WTC11 (cell line): ENCODE measurements around the gene RETREG1. TPM values are rescaled to one million over a fixed set of nuclear protein-coding genes. Genes with fewer than 3 reads are reported as not detected.

ENCODE experiments used
- ATAC-seq: fragments of 200-7000 bp; cut with Tn5 transposase; 2 replicates; pipeline ENCODE4 v1.10.0; 2021; ENCODE audit warnings: mild to moderate bottlenecking, moderate library complexity
- CTCF ChIA-PET: fragments of 300-600 bp; sonication (Branson Sonifier 250); formaldehyde crosslinking; loops from one replicate; lab custom pipeline; 2021; ENCODE audit warnings: antibody characterized with exemption; lab: Charles Lee
- POLR2A ChIA-PET: fragments of 350-600 bp; sonication (Branson Sonifier 250); formaldehyde crosslinking; loops from one replicate; lab custom pipeline; 2021; ENCODE audit warnings: antibody characterized with exemption; lab: Charles Lee
- DNase-seq: peaks from one replicate; pipeline ENCODE4 v3.0.0; 2021; ENCODE audit warnings: low spot score
- H3K27ac Mint-ChIP-seq: 2 replicates; pipeline ENCODE4 v1.8.0; 2021; ENCODE audit warnings: mixed read lengths
- H3K27me3 Mint-ChIP-seq: 2 replicates; pipeline ENCODE4 v1.8.0; 2021; ENCODE audit warnings: low read depth, mild to moderate bottlenecking, moderate library complexity, mixed read lengths
- H3K36me3 Mint-ChIP-seq: 2 replicates; pipeline ENCODE4 v1.8.0; 2021; ENCODE audit warnings: mixed read lengths
- H3K4me1 Mint-ChIP-seq: 2 replicates; pipeline ENCODE4 v1.8.0; 2022; ENCODE audit warnings: mixed read lengths
- H3K4me3 Mint-ChIP-seq: 2 replicates; pipeline ENCODE4 v1.8.0; 2021; ENCODE audit warnings: mild to moderate bottlenecking, moderate library complexity, mixed read lengths
- H3K9me3 Mint-ChIP-seq: 2 replicates; pipeline ENCODE4 v1.8.0; 2021; ENCODE audit warnings: mixed read lengths
- AFF4 ChIP-seq: sonication (generic); formaldehyde crosslinking; IDR thresholded peaks from 2 replicates; pipeline ENCODE4 v1.8.1; 2023; ENCODE audit warnings: mild to moderate bottlenecking, missing genetic modification reagents, borderline replicate concordance
- ATF2 ChIP-seq: sonication (generic); formaldehyde crosslinking; IDR thresholded peaks from 2 replicates; pipeline ENCODE4 v1.8.1; 2022; ENCODE audit warnings: low read depth, missing genetic modification reagents, borderline replicate concordance
- CBFB ChIP-seq: sonication (generic); formaldehyde crosslinking; IDR thresholded peaks from 2 replicates; pipeline ENCODE4 v1.8.1; 2022; ENCODE audit warnings: mild to moderate bottlenecking, low read depth, missing genetic modification reagents
- CDX4 ChIP-seq: fragments of 250-450 bp; sonication (Bioruptor Pico); IDR thresholded peaks from 2 replicates; pipeline ENCODE4 v1.9.0; 2021; ENCODE audit warnings: moderate library complexity, mild to moderate bottlenecking, inconsistent platforms, borderline replicate concordance
- CREB1 ChIP-seq: sonication (generic); formaldehyde crosslinking; IDR thresholded peaks from 2 replicates; pipeline ENCODE4 v1.8.0; 2023; ENCODE audit warnings: mild to moderate bottlenecking, missing genetic modification reagents
- ESRRA ChIP-seq: sonication (generic); formaldehyde crosslinking; IDR thresholded peaks from 2 replicates; pipeline ENCODE4 v1.8.1; 2022; ENCODE audit warnings: mild to moderate bottlenecking, missing genetic modification reagents, borderline replicate concordance
- HMGXB4 ChIP-seq: sonication (generic); formaldehyde crosslinking; IDR thresholded peaks from 2 replicates; pipeline ENCODE4 v1.8.1; 2023; ENCODE audit warnings: mild to moderate bottlenecking, moderate library complexity, missing genetic modification reagents
- JAZF1 ChIP-seq: fragments of 250-450 bp; sonication (Bioruptor Pico); IDR thresholded peaks from 2 replicates; pipeline ENCODE4 v1.9.0; 2021; ENCODE audit warnings: moderate library complexity, mild to moderate bottlenecking, inconsistent platforms
- JUN ChIP-seq: sonication (generic); formaldehyde crosslinking; IDR thresholded peaks from 2 replicates; pipeline ENCODE4 v1.8.0; 2023; ENCODE audit warnings: mild to moderate bottlenecking, missing genetic modification reagents
- KAT7 ChIP-seq: sonication (generic); formaldehyde crosslinking; IDR thresholded peaks from 2 replicates; pipeline ENCODE4 v1.8.1; 2023; ENCODE audit warnings: missing genetic modification reagents, mild to moderate bottlenecking, borderline replicate concordance
- PRRX2 ChIP-seq: fragments of 250-450 bp; sonication (Bioruptor Pico); IDR thresholded peaks from 2 replicates; pipeline ENCODE4 v1.8.0; 2021; ENCODE audit warnings: mild to moderate bottlenecking
- TCF7 ChIP-seq: sonication (generic); formaldehyde crosslinking; IDR thresholded peaks from 2 replicates; pipeline ENCODE4 v1.8.0; 2022; ENCODE audit warnings: mild to moderate bottlenecking, low read depth, missing genetic modification reagents, moderate library complexity
- USF1 ChIP-seq: sonication (generic); formaldehyde crosslinking; IDR thresholded peaks from 2 replicates; pipeline ENCODE4 v1.8.0; 2022; ENCODE audit warnings: mild to moderate bottlenecking, missing genetic modification reagents
- ZMAT4 ChIP-seq: fragments of 250-450 bp; sonication (Bioruptor Pico); IDR thresholded peaks from 2 replicates; pipeline ENCODE4 v1.9.0; 2021; ENCODE audit warnings: mild to moderate bottlenecking
- ZNF416 ChIP-seq: fragments of 250-450 bp; sonication (Bioruptor Pico); IDR thresholded peaks from 2 replicates; pipeline ENCODE4 v1.9.0; 2021; ENCODE audit warnings: mild to moderate bottlenecking, inconsistent platforms
- ZNF423 ChIP-seq: fragments of 250-450 bp; sonication (Bioruptor Pico); IDR thresholded peaks from 2 replicates; pipeline ENCODE4 v2.1.2; 2022; ENCODE audit warnings: mild to moderate bottlenecking, moderate library complexity
- total RNA-seq: library from RNA; stranded (reverse); gene quantifications from 3 replicates; pipeline ENCODE4 v1.2.3, GENCODE V29; 2021

Gene RETREG1
- total RNA-seq, 1 experiment from 2014 or later, result 2.2 TPM

GRCh38 chr5:16480821-16481538 is 135.8 kb downstream of the RETREG1 start (continued):
- TF ChIP-seq PRRX2 (CRISPR knock-in tag) (no peak), ZNF416 (no peak), ESRRA (CRISPR knock-in tag) (no peak), CBFB (CRISPR knock-in tag) (no peak), ZNF423 (CRISPR knock-in tag) (no peak), CDX4 (CRISPR knock-in tag) (no peak), AFF4 (CRISPR knock-in tag) (no peak)
- TF ChIP-seq, all 79 proteins: peak for 0

GRCh38 chr5:16480144-16480543 is 136.7 kb downstream of the RETREG1 start:
- ATAC-seq, result no peak
- Mint-ChIP-seq H3K27me3 (no peaks in the 10 kb centered on the region), H3K9me3 (peaks cover 21% of the 10 kb centered on the region)
- TF ChIP-seq ZMAT4 (CRISPR knock-in tag) (no peak), JUN (CRISPR knock-in tag) (no peak), KAT7 (CRISPR knock-in tag) (no peak), USF1 (no peak), JAZF1 (CRISPR knock-in tag) (no peak), HMGXB4 (CRISPR knock-in tag) (no peak), TCF7 (CRISPR knock-in tag) (no peak), ATF2 (CRISPR knock-in tag) (no peak), CREB1 (CRISPR knock-in tag) (no peak)
- TF ChIP-seq, all 79 proteins: peak for 0
- CTCF ChIA-PET, result no interaction called here
- POLR2A ChIA-PET, result no interaction called here
- no peak overlapping the region for H3K4me3 Mint-ChIP-seq
- no peaks in the 10 kb centered on the region for H3K4me1 Mint-ChIP-seq
- H3K27ac Mint-ChIP-seq, result no peak overlapping the region
- H3K36me3 Mint-ChIP-seq, result no peaks in the 10 kb centered on the region
- no peak for DNase-seq
